GM18505 (cell line): Measurements from ENCODE around the gene ZRANB3.
"Not testable (repeated sequence)": the region's sequence is repeated elsewhere in the genome, so short reads cannot be mapped to it uniquely, and the experiment has no call there.

Source experiments
- ATAC-seq: cut with Tn5 transposase; IDR thresholded peaks from one replicate; pipeline ENCODE4 v1.9.1; 2021; ENCODE audit not compliant: unreplicated experiment
- POLR2A ChIP-seq: IDR thresholded peaks from 4 replicates; pipeline ENCODE4 v1.6.1; 2011; ENCODE audit warnings: borderline replicate concordance; ENCODE audit not compliant: insufficient read depth, insufficient read length; ENCODE audit errors: extremely low read depth

ZRANB3 gene

GRCh38 chr2:135091681-135092080 lies 439.3 kb downstream of the ZRANB3 start:
- ATAC-seq, result no peak
- TF ChIP-seq POLR2A, result no peak

GRCh38 chr2:135089597-135089996 lies 441.4 kb downstream of the ZRANB3 start:
- ATAC-seq, result not testable (repeated sequence)
